Osteoblast (primary cell): ENCODE measurements around the gene FGF14. TPM values are rescaled to one million over a fixed set of nuclear protein-coding genes. Genes with fewer than 3 reads are reported as not detected.
A peak's percentile ranks its signal among the peaks of the same experiment; 100 is the strongest.

Experiments
- DNase-seq: peaks from one replicate; pipeline ENCODE4 v3.0.0; 2011; ENCODE audit warnings: low spot score, mixed read lengths; ENCODE audit not compliant: insufficient read length; ENCODE audit errors: missing footprints
- H2AFZ ChIP-seq: 2 replicates; pipeline ENCODE4 v1.6.0; 2011; ENCODE audit warnings: mild to moderate bottlenecking, low read length
- H3K27ac ChIP-seq: 2 replicates; pipeline ENCODE4 v1.5.1; 2011; ENCODE audit warnings: mild to moderate bottlenecking, low read depth, low read length, moderate library complexity
- H3K27me3 ChIP-seq: 2 replicates; pipeline ENCODE4 v1.6.0; 2012; ENCODE audit warnings: mild to moderate bottlenecking, control low read depth, inconsistent platforms, low read length, moderate library complexity; ENCODE audit not compliant: insufficient read depth
- H3K36me3 ChIP-seq: 2 replicates; pipeline ENCODE4 v1.5.1; 2011; ENCODE audit warnings: mild to moderate bottlenecking, low read length, control low read depth, moderate library complexity; ENCODE audit not compliant: insufficient read depth
- H3K4me1 ChIP-seq: 2 replicates; pipeline ENCODE4 v1.5.1; 2011; ENCODE audit warnings: mild to moderate bottlenecking, low read length, control low read depth, moderate library complexity; ENCODE audit not compliant: insufficient read depth
- H3K4me2 ChIP-seq: 2 replicates; pipeline ENCODE4 v1.6.0; 2011; ENCODE audit warnings: mild to moderate bottlenecking, low read length; ENCODE audit not compliant: insufficient read depth
- H3K4me3 ChIP-seq: fragments of 200-600 bp; sonication (generic); 3 replicates; pipeline ENCODE4 v1.5.1; 2012; ENCODE audit warnings: mild to moderate bottlenecking, low read length, inconsistent platforms; ENCODE audit not compliant: insufficient read depth
- H3K79me2 ChIP-seq: 2 replicates; pipeline ENCODE4 v1.6.0; 2012; ENCODE audit warnings: mild to moderate bottlenecking, low read length, control low read depth, inconsistent platforms; ENCODE audit not compliant: insufficient read depth
- H3K9me3 ChIP-seq: 2 replicates; pipeline ENCODE4 v1.5.1; 2011; ENCODE audit warnings: low read depth, low read length, control low read depth
- H4K20me1 ChIP-seq: 2 replicates; pipeline ENCODE4 v1.6.0; 2012; ENCODE audit warnings: mild to moderate bottlenecking, low read length, control low read depth; ENCODE audit not compliant: insufficient read depth
- total RNA-seq: library from RNA; depleted of rRNA; stranded (reverse); fragments of >200 nt; gene quantifications from 2 replicates; pipeline ENCODE4 v1.2.3, GENCODE V29; 2012
- TF ChIP-seq, protein P1 (sequence below): IDR thresholded peaks from 2 replicates; pipeline ENCODE4 v1.5.1; 2011; ENCODE audit warnings: mild to moderate bottlenecking, low read depth, low read length, moderate library complexity; ENCODE audit errors: extremely low read depth

FGF14 gene
- total RNA-seq, 1 donor: under 0.01 TPM

DNA sequence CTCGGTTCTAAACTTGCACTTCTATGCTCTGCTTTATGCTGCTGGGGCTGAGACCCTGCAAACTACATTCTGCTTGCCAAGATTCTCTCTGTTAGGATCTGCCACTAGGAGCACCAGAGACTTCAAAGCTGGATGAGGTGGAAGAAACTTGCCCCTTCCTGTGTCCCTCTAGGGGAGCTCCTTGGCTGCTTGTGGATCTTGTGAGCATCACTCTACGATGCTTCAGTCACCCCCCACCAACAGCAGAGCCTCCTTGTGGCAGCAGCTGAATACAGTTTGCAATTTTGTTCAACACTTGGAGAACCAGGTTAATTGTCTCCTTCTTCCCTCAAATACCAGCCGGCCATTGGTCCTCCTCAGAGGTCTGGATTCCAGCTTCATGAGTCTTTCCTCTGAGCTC, 310.6 kb downstream of the FGF14 start:
- Histone ChIP-seq H3K4me3 (no peak overlapping the region), H3K9me3 (no peaks in the 10 kb centered on the region), H3K27ac (no peak overlapping the region), H3K79me2 (no peaks in the 10 kb centered on the region), H3K4me2 (no peak overlapping the region), H3K36me3 (no peaks in the 10 kb centered on the region), H2AFZ (no peak overlapping the region), H3K27me3 (no peaks in the 10 kb centered on the region), H4K20me1 (no peaks in the 10 kb centered on the region), H3K4me1 (no peaks in the 10 kb centered on the region)
- DNase-seq: no peak
- TF ChIP-seq, protein P1, sequence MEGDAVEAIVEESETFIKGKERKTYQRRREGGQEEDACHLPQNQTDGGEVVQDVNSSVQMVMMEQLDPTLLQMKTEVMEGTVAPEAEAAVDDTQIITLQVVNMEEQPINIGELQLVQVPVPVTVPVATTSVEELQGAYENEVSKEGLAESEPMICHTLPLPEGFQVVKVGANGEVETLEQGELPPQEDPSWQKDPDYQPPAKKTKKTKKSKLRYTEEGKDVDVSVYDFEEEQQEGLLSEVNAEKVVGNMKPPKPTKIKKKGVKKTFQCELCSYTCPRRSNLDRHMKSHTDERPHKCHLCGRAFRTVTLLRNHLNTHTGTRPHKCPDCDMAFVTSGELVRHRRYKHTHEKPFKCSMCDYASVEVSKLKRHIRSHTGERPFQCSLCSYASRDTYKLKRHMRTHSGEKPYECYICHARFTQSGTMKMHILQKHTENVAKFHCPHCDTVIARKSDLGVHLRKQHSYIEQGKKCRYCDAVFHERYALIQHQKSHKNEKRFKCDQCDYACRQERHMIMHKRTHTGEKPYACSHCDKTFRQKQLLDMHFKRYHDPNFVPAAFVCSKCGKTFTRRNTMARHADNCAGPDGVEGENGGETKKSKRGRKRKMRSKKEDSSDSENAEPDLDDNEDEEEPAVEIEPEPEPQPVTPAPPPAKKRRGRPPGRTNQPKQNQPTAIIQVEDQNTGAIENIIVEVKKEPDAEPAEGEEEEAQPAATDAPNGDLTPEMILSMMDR: no peak

DNA sequence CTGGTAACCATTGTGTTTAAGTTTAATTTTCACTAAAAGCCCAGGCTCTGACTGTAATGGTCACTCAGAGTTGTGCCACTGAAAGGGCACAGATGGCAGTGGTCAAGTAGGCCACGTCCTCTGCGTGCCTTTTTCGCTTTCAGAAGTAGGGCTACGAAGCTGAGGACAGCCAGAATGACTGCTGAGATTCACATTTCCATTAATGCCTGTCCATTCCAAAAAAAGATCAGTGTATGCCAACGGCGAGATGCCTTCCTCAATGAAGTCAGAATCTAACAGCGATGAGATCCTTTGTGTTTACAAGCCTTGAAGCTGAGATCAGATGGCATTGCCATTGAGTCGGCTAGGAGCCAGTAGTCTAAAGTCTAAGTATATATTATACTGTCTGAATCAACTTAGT, 311.3 kb downstream of the FGF14 start:
- Histone ChIP-seq H3K36me3 (no peaks in the 10 kb centered on the region), H3K4me2 (no peak overlapping the region), H3K4me3 (no peak overlapping the region), H3K79me2 (no peaks in the 10 kb centered on the region), H3K27me3 (no peaks in the 10 kb centered on the region), H3K9me3 (no peaks in the 10 kb centered on the region), H3K4me1 (no peaks in the 10 kb centered on the region), H2AFZ (no peak overlapping the region), H3K27ac (no peak overlapping the region), H4K20me1 (no peaks in the 10 kb centered on the region)
- TF ChIP-seq, protein P1: no peak
- no peak for DNase-seq

DNA sequence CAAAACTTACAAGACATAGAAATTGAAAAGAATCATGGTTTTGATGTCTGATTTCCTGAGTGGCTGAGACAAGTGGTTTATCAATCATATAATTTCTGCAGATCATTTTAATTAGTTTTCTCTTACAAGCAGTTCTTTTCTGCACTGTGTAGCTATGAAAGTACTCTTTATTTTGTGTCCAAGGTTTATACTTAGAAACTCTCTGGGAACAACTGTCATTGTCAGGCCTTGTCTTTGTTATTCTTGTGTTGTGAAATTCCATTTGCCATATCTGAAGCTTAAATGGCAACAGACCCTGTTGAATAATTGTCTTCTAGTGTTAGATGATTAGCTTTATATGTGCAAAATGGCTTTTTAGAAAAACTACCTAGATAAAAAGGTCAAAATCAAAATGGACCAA, 312.1 kb downstream of the FGF14 start:
- DNase-seq: no peak
- Histone ChIP-seq H3K36me3 (no peaks in the 10 kb centered on the region), H4K20me1 (no peaks in the 10 kb centered on the region), H2AFZ (no peak overlapping the region), H3K9me3 (no peaks in the 10 kb centered on the region), H3K27me3 (no peaks in the 10 kb centered on the region), H3K4me2 (no peak overlapping the region), H3K4me1 (no peaks in the 10 kb centered on the region), H3K4me3 (no peak overlapping the region), H3K27ac (no peak overlapping the region), H3K79me2 (no peaks in the 10 kb centered on the region)
- TF ChIP-seq, protein P1: no peak

DNA sequence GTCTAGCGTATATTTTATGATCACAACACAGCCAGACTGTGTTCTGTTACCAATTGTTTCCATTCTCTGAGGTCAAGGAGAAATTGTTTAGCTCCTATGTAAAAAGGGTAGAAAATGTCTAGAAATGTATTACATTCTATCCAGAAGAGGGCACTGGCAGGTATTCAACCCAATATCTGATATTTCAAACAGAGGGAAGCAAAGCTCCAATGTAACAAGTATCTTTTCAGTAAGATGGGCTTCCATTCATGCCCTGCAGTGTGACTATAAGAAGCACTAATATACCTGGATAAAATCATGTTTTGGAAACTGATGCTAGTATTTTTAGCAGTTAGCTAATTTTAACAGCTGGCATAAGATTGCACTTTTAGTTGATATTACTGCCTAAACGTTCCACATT, 312.7 kb downstream of the FGF14 start:
- TF ChIP-seq, protein P1: peak; percentile 7
- no peak overlapping the region for H3K4me3 ChIP-seq
- H3K36me3 ChIP-seq: no peaks in the 10 kb centered on the region
- no peak overlapping the region for H2AFZ ChIP-seq
- H3K4me2 ChIP-seq: no peak overlapping the region
- H3K4me1 ChIP-seq: no peaks in the 10 kb centered on the region
- DNase-seq: no peak
- no peaks in the 10 kb centered on the region for H3K9me3 ChIP-seq
- H4K20me1 ChIP-seq: no peaks in the 10 kb centered on the region
- no peaks in the 10 kb centered on the region for H3K27me3 ChIP-seq
- no peaks in the 10 kb centered on the region for H3K79me2 ChIP-seq
- no peak overlapping the region for H3K27ac ChIP-seq
